ENCODE measurements around the gene PRKCB. TPM values are rescaled to one million over a fixed set of nuclear protein-coding genes. Genes with fewer than 3 reads are reported as not detected.

PRKCB gene
- total RNA-seq, 1 donor from 2014 or later: 28.7 TPM

DNA sequence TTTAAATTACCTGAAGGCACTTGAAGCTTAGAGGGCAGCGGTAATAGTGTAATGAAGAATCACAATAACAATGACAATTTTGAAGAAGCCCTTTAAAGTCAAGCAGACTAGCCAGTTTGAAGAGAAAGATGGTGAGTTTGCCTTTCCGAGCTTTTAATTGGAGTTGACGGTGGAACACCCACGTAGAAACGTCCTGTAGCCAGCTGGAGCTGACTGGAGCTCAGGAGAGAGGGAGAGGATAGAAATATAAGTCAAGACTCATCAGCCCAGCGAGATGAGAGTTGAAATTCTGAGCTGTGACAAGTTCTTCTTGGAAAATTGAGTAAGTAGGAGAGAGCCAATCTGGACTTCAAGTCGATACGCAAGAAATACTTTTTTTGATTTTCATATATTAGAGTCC lies 328.6 kb downstream of the PRKCB start:
- Mint-ChIP-seq H3K27ac (ENCODE audit: unreplicated experiment) (no peak overlapping the region), H3K4me3 (ENCODE audit: unreplicated experiment) (no peak overlapping the region), H3K4me1 (ENCODE audit: unreplicated experiment) (no peaks in the 10 kb centered on the region), H3K36me3 (ENCODE audit: low read depth, unreplicated experiment) (peaks cover 1% of the 10 kb centered on the region), H3K9me3 (ENCODE audit: unreplicated experiment) (no peaks in the 10 kb centered on the region), H3K27me3 (ENCODE audit: unreplicated experiment) (no peaks in the 10 kb centered on the region)
- DNase-seq (ENCODE audit: low spot score): no peak
- TF ChIP-seq, protein P1, sequence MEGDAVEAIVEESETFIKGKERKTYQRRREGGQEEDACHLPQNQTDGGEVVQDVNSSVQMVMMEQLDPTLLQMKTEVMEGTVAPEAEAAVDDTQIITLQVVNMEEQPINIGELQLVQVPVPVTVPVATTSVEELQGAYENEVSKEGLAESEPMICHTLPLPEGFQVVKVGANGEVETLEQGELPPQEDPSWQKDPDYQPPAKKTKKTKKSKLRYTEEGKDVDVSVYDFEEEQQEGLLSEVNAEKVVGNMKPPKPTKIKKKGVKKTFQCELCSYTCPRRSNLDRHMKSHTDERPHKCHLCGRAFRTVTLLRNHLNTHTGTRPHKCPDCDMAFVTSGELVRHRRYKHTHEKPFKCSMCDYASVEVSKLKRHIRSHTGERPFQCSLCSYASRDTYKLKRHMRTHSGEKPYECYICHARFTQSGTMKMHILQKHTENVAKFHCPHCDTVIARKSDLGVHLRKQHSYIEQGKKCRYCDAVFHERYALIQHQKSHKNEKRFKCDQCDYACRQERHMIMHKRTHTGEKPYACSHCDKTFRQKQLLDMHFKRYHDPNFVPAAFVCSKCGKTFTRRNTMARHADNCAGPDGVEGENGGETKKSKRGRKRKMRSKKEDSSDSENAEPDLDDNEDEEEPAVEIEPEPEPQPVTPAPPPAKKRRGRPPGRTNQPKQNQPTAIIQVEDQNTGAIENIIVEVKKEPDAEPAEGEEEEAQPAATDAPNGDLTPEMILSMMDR (IDR thresholded peaks at IDR 0.05; ENCODE audit: unreplicated experiment): no peak

DNA sequence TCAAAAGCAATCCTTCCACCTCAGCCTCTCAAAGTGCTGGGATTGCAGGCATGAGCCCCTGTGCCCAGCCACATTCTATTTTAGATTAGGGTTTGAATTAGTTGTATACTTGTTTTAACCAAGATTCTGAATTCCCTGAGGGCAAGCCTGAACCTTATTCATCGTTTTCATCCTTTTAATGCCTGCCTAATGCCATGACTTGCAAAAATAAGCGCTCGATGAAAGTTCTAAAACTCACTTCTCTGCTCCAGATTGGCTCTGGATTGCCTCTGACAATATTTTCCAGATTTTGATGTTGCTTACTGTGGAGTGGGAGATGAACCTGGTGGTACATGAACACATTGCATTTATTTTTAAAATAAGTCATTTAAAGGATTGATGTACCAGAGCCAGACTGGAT lies 329.5 kb downstream of the PRKCB start:
- Mint-ChIP-seq H3K27ac (ENCODE audit: unreplicated experiment) (no peak overlapping the region), H3K36me3 (ENCODE audit: low read depth, unreplicated experiment) (peaks cover 3% of the 10 kb centered on the region), H3K4me3 (ENCODE audit: unreplicated experiment) (no peak overlapping the region), H3K4me1 (ENCODE audit: unreplicated experiment) (no peaks in the 10 kb centered on the region), H3K9me3 (ENCODE audit: unreplicated experiment) (no peaks in the 10 kb centered on the region), H3K27me3 (ENCODE audit: unreplicated experiment) (no peaks in the 10 kb centered on the region)
- no peak for DNase-seq (ENCODE audit: low spot score)
- TF ChIP-seq, protein P1 (IDR thresholded peaks at IDR 0.05; ENCODE audit: unreplicated experiment): no peak

DNA sequence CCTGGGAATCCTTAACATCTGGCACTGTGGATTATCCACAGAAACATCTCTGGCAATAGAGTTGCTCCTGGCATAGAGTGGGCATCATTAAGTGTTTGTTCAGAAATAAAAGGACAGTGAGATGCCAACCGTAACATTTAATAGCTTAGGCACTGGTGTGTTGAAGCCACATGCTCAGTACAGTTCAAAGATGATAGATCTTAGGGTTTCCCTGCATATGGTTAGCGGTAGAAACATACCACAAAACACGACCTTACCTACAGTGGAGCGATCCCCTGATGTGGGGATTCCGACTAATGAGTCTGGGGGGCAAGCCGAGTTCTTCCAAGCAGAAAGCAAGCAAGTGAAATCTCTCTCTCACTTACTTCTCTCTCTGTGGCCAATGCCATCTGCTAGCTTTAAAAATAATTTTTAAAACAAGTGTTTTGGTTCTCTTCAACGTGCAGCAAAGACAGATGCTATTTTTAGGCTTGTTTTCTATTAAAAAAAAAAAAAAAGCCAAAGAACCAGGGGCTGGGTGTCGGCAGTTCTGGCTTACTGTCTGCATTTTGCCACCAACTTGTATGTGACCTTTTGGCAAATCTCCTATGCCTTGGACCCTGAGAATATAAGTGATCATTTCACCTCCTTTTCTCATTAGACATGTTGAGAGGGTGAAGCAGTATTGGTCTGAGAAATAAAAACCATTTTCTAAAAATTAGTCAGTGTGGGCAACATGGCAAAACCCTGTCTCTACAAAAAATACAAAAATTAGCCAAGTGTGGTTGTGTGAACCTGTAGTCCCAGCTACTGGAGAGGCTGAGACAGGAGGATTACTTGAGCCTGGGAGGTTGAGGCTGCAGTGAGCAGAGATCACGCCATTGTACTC lies 331.1 kb downstream of the PRKCB start:
- Mint-ChIP-seq H3K4me3 (ENCODE audit: unreplicated experiment) (no peak overlapping the region), H3K27me3 (ENCODE audit: unreplicated experiment) (no peaks in the 10 kb centered on the region), H3K27ac (ENCODE audit: unreplicated experiment) (no peak overlapping the region), H3K36me3 (ENCODE audit: low read depth, unreplicated experiment) (peaks cover 3% of the 10 kb centered on the region), H3K4me1 (ENCODE audit: unreplicated experiment) (no peaks in the 10 kb centered on the region), H3K9me3 (ENCODE audit: unreplicated experiment) (no peaks in the 10 kb centered on the region)
- DNase-seq (ENCODE audit: low spot score): no peak
- TF ChIP-seq, protein P1 (IDR thresholded peaks at IDR 0.05; ENCODE audit: unreplicated experiment): no peak

DNA sequence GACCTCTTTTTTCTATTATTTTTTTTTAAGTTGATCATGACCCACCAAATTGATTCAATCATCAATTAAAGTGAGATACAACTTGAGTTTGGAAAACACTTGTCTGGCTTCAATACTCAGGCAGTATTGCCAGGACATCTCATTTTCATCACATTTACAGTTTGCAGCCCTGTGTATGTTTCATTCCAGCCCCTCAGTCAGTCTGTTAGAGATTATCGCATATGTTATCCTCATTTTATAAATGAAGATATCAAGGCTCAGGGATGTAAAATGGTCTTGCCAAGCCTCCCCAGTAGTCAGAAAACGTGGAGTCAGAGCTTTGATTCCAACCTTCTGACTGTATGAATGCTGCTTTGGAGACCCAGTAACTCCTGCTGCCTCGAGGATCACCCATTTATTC lies 333.1 kb downstream of the PRKCB start:
- TF ChIP-seq, protein P1 (IDR thresholded peaks at IDR 0.05; ENCODE audit: unreplicated experiment): no peak
- Mint-ChIP-seq H3K4me1 (ENCODE audit: unreplicated experiment) (no peaks in the 10 kb centered on the region), H3K9me3 (ENCODE audit: unreplicated experiment) (no peaks in the 10 kb centered on the region)

DNA sequence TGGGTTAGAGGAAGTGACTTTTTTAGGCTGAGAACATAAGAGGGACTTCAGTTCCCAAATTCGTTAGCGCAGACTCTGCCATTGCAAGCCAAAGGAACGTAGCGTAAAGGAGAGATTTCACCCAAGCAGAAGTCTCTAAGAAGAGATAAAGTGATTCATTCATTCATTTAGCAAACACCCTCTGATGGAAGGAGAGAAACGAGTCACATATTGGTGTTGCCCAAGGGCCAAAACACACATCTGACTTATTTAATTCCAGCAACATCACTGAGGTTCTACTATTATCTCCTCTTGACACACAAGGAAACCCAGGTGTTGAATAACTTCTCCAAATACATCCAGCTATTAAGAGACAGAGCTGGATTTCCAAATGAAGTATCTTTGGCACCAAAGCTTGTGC lies 334.6 kb downstream of the PRKCB start:
- H3K9me3 Mint-ChIP-seq (ENCODE audit: unreplicated experiment): no peaks in the 10 kb centered on the region
- H3K27ac Mint-ChIP-seq (ENCODE audit: unreplicated experiment): no peak overlapping the region
- H3K4me3 Mint-ChIP-seq (ENCODE audit: unreplicated experiment): no peak overlapping the region
- H3K4me1 Mint-ChIP-seq (ENCODE audit: unreplicated experiment): no peaks in the 10 kb centered on the region
- H3K36me3 Mint-ChIP-seq (ENCODE audit: low read depth, unreplicated experiment): peaks cover 6% of the 10 kb centered on the region
- peaks cover 2% of the 10 kb centered on the region for H3K27me3 Mint-ChIP-seq (ENCODE audit: unreplicated experiment)
- TF ChIP-seq, protein P1 (IDR thresholded peaks at IDR 0.05; ENCODE audit: unreplicated experiment): no peak
- DNase-seq (ENCODE audit: low spot score): no peak

More for the DNA sequence above, 333.1 kb downstream of the PRKCB start:
- Mint-ChIP-seq H3K27ac (ENCODE audit: unreplicated experiment) (no peak overlapping the region), H3K4me3 (ENCODE audit: unreplicated experiment) (no peak overlapping the region), H3K36me3 (ENCODE audit: low read depth, unreplicated experiment) (peaks cover 3% of the 10 kb centered on the region), H3K27me3 (ENCODE audit: unreplicated experiment) (peaks cover 2% of the 10 kb centered on the region)
- DNase-seq (ENCODE audit: low spot score): no peak
